ENCODE results near the gene LHX3. TPM values are rescaled to one million over a fixed set of nuclear protein-coding genes. Genes with fewer than 3 reads are reported as not detected.

Gene LHX3
- total RNA-seq, 1 donor from 2014 or later: not detected

- no peaks in the 10 kb centered on the region for H3K36me3 ChIP-seq (ENCODE audit: insufficient read depth, low read length)
- H3K27ac ChIP-seq (ENCODE audit: low read depth, low read length): no peak overlapping the region
- Mint-ChIP-seq H3K36me3 (ENCODE audit: low read depth, unreplicated experiment) (peaks cover 3% of the 10 kb centered on the region), H3K27me3 (ENCODE audit: low read depth, unreplicated experiment) (peaks cover 15% of the 10 kb centered on the region), H3K4me3 (ENCODE audit: unreplicated experiment) (no peak overlapping the region), H3K27ac (ENCODE audit: unreplicated experiment) (no peak overlapping the region), H3K9me3 (ENCODE audit: unreplicated experiment) (peaks cover 1% of the 10 kb centered on the region), H3K4me1 (ENCODE audit: low read depth, unreplicated experiment) (peaks cover 2% of the 10 kb centered on the region)
- H2AFZ ChIP-seq (ENCODE audit: low read depth, low read length): no peak overlapping the region
- FAIRE-seq (no peak), DNase-seq (ENCODE audit: low read depth) (no peak)
- H3K9ac ChIP-seq (ENCODE audit: low read length): no peak overlapping the region
- H3K4me1 ChIP-seq (ENCODE audit: insufficient read depth, low read length): no peaks in the 10 kb centered on the region
- no peak overlapping the region for H3K4me3 ChIP-seq (ENCODE audit: insufficient read depth, low read depth, low read length)
- H3K79me2 ChIP-seq (ENCODE audit: insufficient read depth, low read length): no peaks in the 10 kb centered on the region
- no peaks in the 10 kb centered on the region for H3K9me3 ChIP-seq (ENCODE audit: insufficient read depth, low read depth, low read length)
- H3K4me2 ChIP-seq (ENCODE audit: low read length): no peak overlapping the region
- no peak for TF ChIP-seq CTCF (IDR thresholded peaks at IDR 0.05; ENCODE audit: insufficient read depth, low read depth, low read length)
- no peak for TF ChIP-seq EZH2 (IDR thresholded peaks at IDR 0.05; ENCODE audit: insufficient read depth, low read length)
- H4K20me1 ChIP-seq (ENCODE audit: insufficient read depth, low read length): no peaks in the 10 kb centered on the region
- peaks cover 11% of the 10 kb centered on the region for H3K27me3 ChIP-seq (ENCODE audit: insufficient read depth, low read length)
Observed at GRCh38 chr9:136159851-136160250, 45.1 kb downstream of the LHX3 start.

GRCh38 chr9:136157477-136158265 lies 47.3 kb downstream of the LHX3 start:
- no peak overlapping the region for H3K4me3 Mint-ChIP-seq (ENCODE audit: unreplicated experiment)
- TF ChIP-seq EZH2 (IDR thresholded peaks at IDR 0.05; ENCODE audit: insufficient read depth, low read length) (no peak), CTCF (IDR thresholded peaks at IDR 0.05; ENCODE audit: insufficient read depth, low read depth, low read length) (no peak)
- Histone ChIP-seq H2AFZ (ENCODE audit: low read depth, low read length) (no peak overlapping the region), H3K27ac (ENCODE audit: low read depth, low read length) (no peak overlapping the region), H3K36me3 (ENCODE audit: insufficient read depth, low read length) (no peaks in the 10 kb centered on the region), H3K4me1 (ENCODE audit: insufficient read depth, low read length) (no peaks in the 10 kb centered on the region), H3K4me3 (ENCODE audit: insufficient read depth, low read depth, low read length) (no peak overlapping the region), H3K4me2 (ENCODE audit: low read length) (no peak overlapping the region), H4K20me1 (ENCODE audit: insufficient read depth, low read length) (no peaks in the 10 kb centered on the region), H3K9me3 (ENCODE audit: insufficient read depth, low read depth, low read length) (no peaks in the 10 kb centered on the region), H3K9ac (ENCODE audit: low read length) (no peak overlapping the region), H3K27me3 (ENCODE audit: insufficient read depth, low read length) (peaks cover 11% of the 10 kb centered on the region), H3K79me2 (ENCODE audit: insufficient read depth, low read length) (no peaks in the 10 kb centered on the region)
- no peak for DNase-seq (ENCODE audit: low read depth)
- no peak overlapping the region for H3K27ac Mint-ChIP-seq (ENCODE audit: unreplicated experiment)
- H3K36me3 Mint-ChIP-seq (ENCODE audit: low read depth, unreplicated experiment): peaks cover 3% of the 10 kb centered on the region
- no peaks in the 10 kb centered on the region for H3K9me3 Mint-ChIP-seq (ENCODE audit: unreplicated experiment)
- peaks cover 17% of the 10 kb centered on the region for H3K27me3 Mint-ChIP-seq (ENCODE audit: low read depth, unreplicated experiment)
- H3K4me1 Mint-ChIP-seq (ENCODE audit: low read depth, unreplicated experiment): peaks cover 2% of the 10 kb centered on the region
- FAIRE-seq: no peak
